ENCODE measurements around the gene AGER.
"Not testable (repeated sequence)": the region's sequence is repeated elsewhere in the genome, so short reads cannot be mapped to it uniquely, and the experiment has no call there.

Gene AGER

GRCh38 chr6:32146687-32147086, 37.4 kb downstream of the AGER start:
- no peak for DNase-seq

DNA sequence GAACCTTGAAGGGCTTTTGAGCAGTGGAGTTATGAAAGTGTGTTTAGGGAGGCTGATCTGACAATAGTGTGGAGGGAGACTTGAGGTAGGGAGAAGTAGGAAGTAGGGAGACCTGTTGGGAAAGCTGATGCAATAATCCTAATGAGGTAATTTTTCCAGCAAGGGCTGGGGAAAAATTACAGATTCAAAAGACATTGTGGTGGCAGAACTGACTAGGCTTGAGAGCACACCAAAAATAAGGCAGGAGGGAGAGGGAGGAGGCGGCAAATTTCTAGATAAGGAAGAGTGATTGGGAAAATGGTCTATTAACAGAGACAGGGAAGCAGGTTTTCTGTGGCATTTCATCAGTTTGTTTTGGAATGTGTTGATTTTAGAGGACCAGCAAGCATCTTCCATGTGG, 37.8 kb downstream of the AGER start:
- DNase-seq = no peak

DNA sequence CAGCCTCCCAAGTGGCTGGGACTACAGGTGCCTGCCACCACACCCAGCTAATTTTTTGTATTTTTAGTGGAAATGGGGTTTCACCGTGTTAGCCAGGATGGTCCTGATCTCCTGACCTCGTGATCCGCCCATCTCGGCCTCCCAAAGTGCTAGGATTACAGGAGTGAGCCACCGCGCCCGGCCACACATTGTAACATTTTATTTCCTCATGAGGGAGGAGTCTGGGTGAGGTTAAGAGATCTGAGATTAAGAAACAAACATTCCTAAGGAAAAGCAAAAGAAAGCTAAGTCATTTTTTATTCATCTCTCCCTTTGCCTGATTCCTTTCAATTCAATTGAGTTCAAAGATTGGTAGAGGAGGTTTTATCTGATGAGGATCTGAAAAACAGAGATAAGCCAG, 39.8 kb downstream of the AGER start:
- not testable (repeated sequence) for DNase-seq

DNA sequence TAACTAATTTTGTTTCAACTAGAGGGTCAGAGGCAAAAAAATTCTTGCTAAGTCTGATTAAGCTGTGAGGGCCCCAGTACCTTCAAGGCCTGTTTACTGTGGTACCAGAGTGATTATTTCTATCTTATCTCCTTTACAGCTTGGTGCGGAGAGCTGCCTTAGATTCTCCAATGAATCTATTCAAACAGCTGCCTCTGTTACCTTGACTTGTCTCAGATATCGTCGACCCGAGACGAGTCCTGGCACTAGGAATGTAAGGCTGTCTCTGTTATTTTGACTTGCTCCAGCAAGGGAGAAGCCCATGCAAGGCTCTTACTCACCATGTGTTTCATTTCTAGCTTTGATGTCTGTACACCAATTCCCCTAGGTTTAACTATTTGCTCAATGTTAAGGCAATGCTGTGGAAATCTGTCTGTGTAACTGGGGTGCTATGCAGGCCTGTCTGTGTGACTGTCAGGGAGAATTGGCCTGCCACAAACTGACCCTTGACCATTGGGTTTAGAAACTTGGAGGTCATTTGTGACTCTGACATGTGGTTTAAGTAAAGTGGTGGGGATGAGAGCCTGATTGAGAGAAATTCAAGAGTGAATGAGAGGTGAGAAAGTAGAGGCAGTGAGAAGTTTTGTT, 43.5 kb downstream of the AGER start:
- DNase-seq = no peak

GRCh38 chr6:32139590-32139989, 44.5 kb downstream of the AGER start:
- DNase-seq = no peak

GRCh38 chr6:32137454-32137853, 46.6 kb downstream of the AGER start:
- DNase-seq = no peak

DNA sequence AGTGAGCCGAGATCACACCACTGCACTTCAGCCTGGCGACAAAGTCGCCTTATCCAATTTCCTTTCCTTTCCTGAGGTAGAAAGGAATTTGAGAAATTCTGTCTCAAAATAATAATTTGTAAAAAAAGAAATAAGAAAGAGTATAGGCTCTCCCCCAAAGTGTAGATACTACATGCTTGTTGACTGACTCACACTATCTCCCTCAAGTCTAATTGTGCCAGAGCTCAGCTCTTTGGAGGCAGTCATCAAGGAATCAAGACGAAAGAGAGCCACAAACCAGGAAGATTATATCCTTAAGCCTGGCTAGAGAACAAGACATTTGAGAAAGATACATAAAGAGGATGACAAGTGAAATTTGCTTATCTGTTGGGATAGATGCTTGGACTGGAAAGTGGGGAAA, 50.3 kb downstream of the AGER start:
- DNase-seq = no peak

- no peak for DNase-seq
Observed at GRCh38 chr6:32132110-32132509, 51.9 kb downstream of the AGER start.

DNA sequence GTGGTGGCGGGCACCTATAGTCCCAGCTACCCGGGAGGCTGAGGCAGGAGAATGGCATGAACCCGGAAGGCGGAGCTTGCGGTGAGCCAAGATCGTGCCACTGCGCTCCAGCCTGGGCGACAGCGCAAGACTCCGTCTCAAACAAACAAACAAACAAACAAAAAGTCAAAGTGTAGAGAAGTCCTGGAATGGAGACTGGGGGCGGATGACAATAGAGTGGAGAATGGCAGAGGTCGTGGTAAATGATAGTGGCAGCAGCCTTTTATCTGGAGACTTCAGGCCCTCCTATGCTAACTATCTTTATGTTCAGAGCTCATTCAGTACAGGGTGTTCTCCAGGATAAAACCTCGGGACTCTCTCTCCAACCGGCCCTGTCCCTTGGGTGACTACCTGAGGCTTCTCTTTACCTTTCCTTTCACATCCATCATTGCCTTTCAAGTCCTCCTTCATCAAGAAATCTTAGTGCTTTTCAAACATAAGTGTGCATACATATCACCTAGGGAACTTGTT, 52.6 kb downstream of the AGER start:
- no peak for DNase-seq

Measured in NCI-H1048 (cell line).